ENCODE results near the gene PARD6B. TPM values are rescaled to one million over a fixed set of nuclear protein-coding genes. Genes with fewer than 3 reads are reported as not detected.

Gene PARD6B
- total RNA-seq, 4 donors from 2014 or later, result 0.72 to 15.3 (median 2.3) TPM

GRCh38 chr20:50691573-50692551, 39.5 kb upstream of the PARD6B start:
- in situ Hi-C loops (cut with MboI; ENCODE audit: low sequenced_read_pairs in 4 of 4), result no loop called here
- ATAC-seq, result peak in 1 of 2 donors; percentile 21
- peak overlapping the region; percentile 51 to 57 (median 52) for H3K4me3 ChIP-seq

GRCh38 chr20:50692552-50692933, 38.8 kb upstream of the PARD6B start:
- intact Hi-C loops (cut with DNase I; ENCODE audit: low total_unique reads), result no loop called here
- H3K4me1 ChIP-seq, result peaks cover 7 to 10% of the 10 kb centered on the region in 2 donors
- no peak for DNase-seq
- TF ChIP-seq POLR2A (IDR thresholded peaks at IDR 0.05), result no peak
- TF ChIP-seq, protein P1, sequence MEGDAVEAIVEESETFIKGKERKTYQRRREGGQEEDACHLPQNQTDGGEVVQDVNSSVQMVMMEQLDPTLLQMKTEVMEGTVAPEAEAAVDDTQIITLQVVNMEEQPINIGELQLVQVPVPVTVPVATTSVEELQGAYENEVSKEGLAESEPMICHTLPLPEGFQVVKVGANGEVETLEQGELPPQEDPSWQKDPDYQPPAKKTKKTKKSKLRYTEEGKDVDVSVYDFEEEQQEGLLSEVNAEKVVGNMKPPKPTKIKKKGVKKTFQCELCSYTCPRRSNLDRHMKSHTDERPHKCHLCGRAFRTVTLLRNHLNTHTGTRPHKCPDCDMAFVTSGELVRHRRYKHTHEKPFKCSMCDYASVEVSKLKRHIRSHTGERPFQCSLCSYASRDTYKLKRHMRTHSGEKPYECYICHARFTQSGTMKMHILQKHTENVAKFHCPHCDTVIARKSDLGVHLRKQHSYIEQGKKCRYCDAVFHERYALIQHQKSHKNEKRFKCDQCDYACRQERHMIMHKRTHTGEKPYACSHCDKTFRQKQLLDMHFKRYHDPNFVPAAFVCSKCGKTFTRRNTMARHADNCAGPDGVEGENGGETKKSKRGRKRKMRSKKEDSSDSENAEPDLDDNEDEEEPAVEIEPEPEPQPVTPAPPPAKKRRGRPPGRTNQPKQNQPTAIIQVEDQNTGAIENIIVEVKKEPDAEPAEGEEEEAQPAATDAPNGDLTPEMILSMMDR (IDR thresholded peaks at IDR 0.05 in 4 of 5, conservative IDR thresholded peaks at IDR 0.05 in 1 of 5), result no peak
- no peaks in the 10 kb centered on the region for H3K27me3 ChIP-seq
- in situ Hi-C loops (cut with MboI; ENCODE audit: low sequenced_read_pairs in 4 of 4), result no loop called here
- peak overlapping the region in 1 of 4 donors; percentile 53 for H3K4me3 ChIP-seq
- no peaks in the 10 kb centered on the region for H3K9me3 ChIP-seq
- no peak for ATAC-seq
- H3K36me3 ChIP-seq, result no peaks in the 10 kb centered on the region
- peak overlapping the region; percentile 49 to 78 (median 74) for H3K27ac ChIP-seq

More at GRCh38 chr20:50691573-50692551, 39.5 kb upstream of the PARD6B start:
- Histone ChIP-seq H3K4me1 (peaks cover 12 to 15% of the 10 kb centered on the region in 2 donors), H3K9me3 (no peaks in the 10 kb centered on the region), H3K27me3 (no peaks in the 10 kb centered on the region), H3K27ac (peak overlapping the region; percentile 49 to 78 (median 74)), H3K36me3 (no peaks in the 10 kb centered on the region)
- no peak for DNase-seq
- no peak for TF ChIP-seq POLR2A (IDR thresholded peaks at IDR 0.05)
- TF ChIP-seq, protein P1 (IDR thresholded peaks at IDR 0.05 in 4 of 5, conservative IDR thresholded peaks at IDR 0.05 in 1 of 5), result no peak
- intact Hi-C loops (cut with DNase I; ENCODE audit: low total_unique reads), result no loop called here

DNA sequence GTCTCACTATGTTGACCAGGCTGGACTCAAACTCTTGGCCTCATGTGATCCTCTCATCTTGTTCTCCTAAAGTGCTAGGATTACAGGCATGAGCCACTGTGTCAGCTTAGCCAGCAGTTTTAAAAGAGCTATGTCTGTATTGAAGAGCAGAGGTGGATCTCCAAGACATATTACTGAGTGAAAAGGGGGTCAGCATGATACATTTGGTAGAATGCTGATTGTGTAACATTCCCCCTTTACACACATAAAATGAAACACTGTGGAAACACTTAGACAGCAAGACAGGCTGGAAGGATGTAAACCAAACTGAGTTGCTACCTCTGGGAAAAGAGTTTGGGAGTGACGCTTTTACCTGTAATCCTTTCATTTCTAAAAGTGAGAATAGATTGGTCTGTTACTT, 38.4 kb upstream of the PARD6B start:
- peaks cover 5 to 10% of the 10 kb centered on the region in 2 donors for H3K4me1 ChIP-seq
- no peak overlapping the region for H3K4me3 ChIP-seq
- ATAC-seq (no peak), DNase-seq (no peak)
- TF ChIP-seq POLR2A (IDR thresholded peaks at IDR 0.05), result no peak
- TF ChIP-seq, protein P1 (IDR thresholded peaks at IDR 0.05 in 4 of 5, conservative IDR thresholded peaks at IDR 0.05 in 1 of 5), result no peak
- H3K27ac ChIP-seq, result peak overlapping the region; percentile 23 to 78 (median 74)
- H3K27me3 ChIP-seq, result no peaks in the 10 kb centered on the region
- intact Hi-C loops (cut with DNase I; ENCODE audit: low total_unique reads) (no loop called here), in situ Hi-C loops (cut with MboI; ENCODE audit: low sequenced_read_pairs in 4 of 4) (no loop called here)
- no peaks in the 10 kb centered on the region for H3K9me3 ChIP-seq
- H3K36me3 ChIP-seq, result no peaks in the 10 kb centered on the region

GRCh38 chr20:50694379-50695134, 36.8 kb upstream of the PARD6B start:
- Histone ChIP-seq H3K27me3 (no peaks in the 10 kb centered on the region), H3K4me1 (peaks cover 5 to 10% of the 10 kb centered on the region in 2 donors), H3K36me3 (no peaks in the 10 kb centered on the region), H3K27ac (no peak overlapping the region), H3K9me3 (no peaks in the 10 kb centered on the region), H3K4me3 (no peak overlapping the region)
- in situ Hi-C loops (cut with MboI; ENCODE audit: low sequenced_read_pairs in 4 of 4), result no loop called here
- intact Hi-C loops (cut with DNase I; ENCODE audit: low total_unique reads), result no loop called here
- ATAC-seq, result no peak
- DNase-seq, result no peak
- TF ChIP-seq POLR2A (IDR thresholded peaks at IDR 0.05), result no peak

Data from gastrocnemius medialis (tissue), 4 donors.